MM.1S (cell line): Measurements from ENCODE around the gene RPS27A.

Experiments used
- EZH2 ChIP-seq: fragments of 300-600 bp; sonication (generic); optimal IDR thresholded peaks from 2 replicates; pipeline ENCODE3; 2017; ENCODE audit warnings: low read depth, mild to moderate bottlenecking, antibody characterized with exemption, low read length, mixed read lengths
- TF ChIP-seq, protein P1 (sequence below): fragments of 300-600 bp; sonication (generic); IDR thresholded peaks from 2 replicates; pipeline ENCODE4 v1.5.1; 2016; ENCODE audit warnings: antibody characterized with exemption, low read length, mixed read lengths

DNA sequence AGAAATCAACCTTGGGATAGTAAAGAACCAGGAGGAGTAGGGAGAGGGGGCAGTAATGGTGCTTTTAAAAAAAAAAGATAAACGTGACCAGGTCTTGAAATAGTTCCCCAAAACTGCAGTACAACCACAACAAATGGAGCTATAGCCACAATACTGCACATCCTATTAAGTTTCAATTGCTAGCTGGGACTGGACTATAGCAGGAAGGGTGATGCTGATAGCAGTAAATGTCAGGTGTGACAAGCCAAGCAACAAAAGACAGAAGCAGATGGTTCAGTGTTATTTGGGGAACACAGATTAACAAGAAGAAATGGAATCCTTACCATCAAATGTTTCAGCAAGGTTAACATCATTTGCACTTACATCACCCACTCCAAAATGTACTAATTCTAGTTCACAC is 10.1 kb downstream of the RPS27A start:
- TF ChIP-seq EZH2: no peak
- TF ChIP-seq, protein P1, sequence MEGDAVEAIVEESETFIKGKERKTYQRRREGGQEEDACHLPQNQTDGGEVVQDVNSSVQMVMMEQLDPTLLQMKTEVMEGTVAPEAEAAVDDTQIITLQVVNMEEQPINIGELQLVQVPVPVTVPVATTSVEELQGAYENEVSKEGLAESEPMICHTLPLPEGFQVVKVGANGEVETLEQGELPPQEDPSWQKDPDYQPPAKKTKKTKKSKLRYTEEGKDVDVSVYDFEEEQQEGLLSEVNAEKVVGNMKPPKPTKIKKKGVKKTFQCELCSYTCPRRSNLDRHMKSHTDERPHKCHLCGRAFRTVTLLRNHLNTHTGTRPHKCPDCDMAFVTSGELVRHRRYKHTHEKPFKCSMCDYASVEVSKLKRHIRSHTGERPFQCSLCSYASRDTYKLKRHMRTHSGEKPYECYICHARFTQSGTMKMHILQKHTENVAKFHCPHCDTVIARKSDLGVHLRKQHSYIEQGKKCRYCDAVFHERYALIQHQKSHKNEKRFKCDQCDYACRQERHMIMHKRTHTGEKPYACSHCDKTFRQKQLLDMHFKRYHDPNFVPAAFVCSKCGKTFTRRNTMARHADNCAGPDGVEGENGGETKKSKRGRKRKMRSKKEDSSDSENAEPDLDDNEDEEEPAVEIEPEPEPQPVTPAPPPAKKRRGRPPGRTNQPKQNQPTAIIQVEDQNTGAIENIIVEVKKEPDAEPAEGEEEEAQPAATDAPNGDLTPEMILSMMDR: no peak
